Ascending aorta (tissue), 2 donors: Measurements from ENCODE around the gene BICRA. TPM values are rescaled to one million over a fixed set of nuclear protein-coding genes. Genes with fewer than 3 reads are reported as not detected.

Experiments
- DNase-seq, 2 donors: peaks; one replicate each; pipeline ENCODE4 v3.0.0-alpha.2; 2019; ENCODE audit warnings: low spot score in 2 of 2
- H3K27ac ChIP-seq, 2 donors: fragments of 200-600 bp; sonication (generic); one replicate each; pipeline ENCODE4 v1.5.1; 2016 to 2017; ENCODE audit warnings: mild to moderate bottlenecking in 1 of 2
- H3K27me3 ChIP-seq: fragments of 200-600 bp; sonication (generic); one replicate; pipeline ENCODE4 v1.5.1; 2017
- H3K36me3 ChIP-seq, 2 donors: fragments of 200-600 bp; sonication (generic); one replicate each; pipeline ENCODE4 v1.5.1; 2016
- H3K4me1 ChIP-seq, 2 donors: fragments of 200-600 bp; sonication (generic); one replicate each; pipeline ENCODE4 v1.5.1; 2016 to 2017; ENCODE audit warnings: mild to moderate bottlenecking in 1 of 2
- H3K4me3 ChIP-seq, 2 donors: fragments of 200-600 bp; sonication (generic); one replicate each; pipeline ENCODE4 v1.5.1; 2016 to 2017; ENCODE audit warnings: mild to moderate bottlenecking in 1 of 2
- H3K9me3 ChIP-seq, 2 donors: fragments of 200-600 bp; sonication (generic); one replicate each; pipeline ENCODE4 v1.5.1; 2016
- CTCF ChIP-seq, 3 experiments: fragments of 200-600 bp in 2 of 3; fragments of 450-650 bp in 1 of 3; sonication (generic) in 2 of 3; IDR thresholded peaks; one replicate each; pipeline ENCODE4 v1.5.1; 2016 to 2019; ENCODE audit warnings: antibody characterized with exemption in 3 of 3, mild to moderate bottlenecking in 1 of 3, moderate library complexity in 1 of 3
- intact Hi-C: fragments of 100-400 bp; cut with DNase I; formaldehyde crosslinking; loops from one replicate; pipeline ENCODE4 v1.15.1; 2023
- total RNA-seq: library from RNA; depleted of rRNA; stranded (reverse); fragments of >200 nt; gene quantifications from one replicate; pipeline ENCODE4 v1.1.0, GENCODE V29; 2016

Gene BICRA
- total RNA-seq = 19.7 TPM

- Histone ChIP-seq H3K9me3 (no peaks in the 10 kb centered on the region), H3K36me3 (no peaks in the 10 kb centered on the region), H3K4me1 (peaks cover 10 to 42% of the 10 kb centered on the region in 2 donors), H3K27ac (peak within 1 kb of the TSS; percentile 94 to 97), H3K4me3 (peak within 1 kb of the TSS; percentile 84 to 97), H3K27me3 (no peaks in the 10 kb centered on the region)
- TF ChIP-seq CTCF (IDR thresholded peaks at IDR 0.05) = no peak
- peak; percentile 33 to 92 for DNase-seq
- intact Hi-C loops = loop anchor here (1.0 to 10.0 kb wide), 6 partner anchors 9 to 334 kb away; partner anchors contain the start of genes INAFM1 and NAPA
Observed at GRCh38 chr19:47608969-47609905, at the start of gene BICRA. Gene BICRA (plus strand): TSS chr19:47609134. CDS start chr19:47673575, 64,441 bp downstream.

- no peaks in the 10 kb centered on the region for H3K36me3 ChIP-seq
- no peaks in the 10 kb centered on the region for H3K27me3 ChIP-seq
- H3K9me3 ChIP-seq = no peaks in the 10 kb centered on the region
- intact Hi-C loops = no loop called here
- DNase-seq = no peak
- no peak overlapping the region for H3K4me3 ChIP-seq
- H3K4me1 ChIP-seq = no peaks in the 10 kb centered on the region
- H3K27ac ChIP-seq = no peak overlapping the region
- TF ChIP-seq CTCF (IDR thresholded peaks at IDR 0.05) = no peak
Observed at GRCh38 chr19:47560999-47561398, 47.9 kb upstream of the BICRA start.

GRCh38 chr19:47561440-47562057, 47.4 kb upstream of the BICRA start:
- intact Hi-C loops = no loop called here
- no peaks in the 10 kb centered on the region for H3K4me1 ChIP-seq
- DNase-seq = no peak
- no peaks in the 10 kb centered on the region for H3K36me3 ChIP-seq
- H3K9me3 ChIP-seq = no peaks in the 10 kb centered on the region
- H3K27me3 ChIP-seq = no peaks in the 10 kb centered on the region
- TF ChIP-seq CTCF (IDR thresholded peaks at IDR 0.05) = no peak
- no peak overlapping the region for H3K27ac ChIP-seq
- no peak overlapping the region for H3K4me3 ChIP-seq

- DNase-seq = no peak
- H3K4me1 ChIP-seq = no peaks in the 10 kb centered on the region
- H3K27me3 ChIP-seq = no peaks in the 10 kb centered on the region
- no peak overlapping the region for H3K27ac ChIP-seq
- no peak for TF ChIP-seq CTCF (IDR thresholded peaks at IDR 0.05)
- intact Hi-C loops = no loop called here
- no peaks in the 10 kb centered on the region for H3K9me3 ChIP-seq
- no peaks in the 10 kb centered on the region for H3K36me3 ChIP-seq
- H3K4me3 ChIP-seq = no peak overlapping the region
Observed at GRCh38 chr19:47564081-47564480, 44.9 kb upstream of the BICRA start.

GRCh38 chr19:47569331-47569730, 39.6 kb upstream of the BICRA start:
- Histone ChIP-seq H3K36me3 (no peaks in the 10 kb centered on the region), H3K9me3 (no peaks in the 10 kb centered on the region), H3K4me3 (no peak overlapping the region), H3K27ac (no peak overlapping the region), H3K4me1 (peaks cover 0 to 4% of the 10 kb centered on the region in 2 donors), H3K27me3 (no peaks in the 10 kb centered on the region)
- intact Hi-C loops = no loop called here
- no peak for DNase-seq
- TF ChIP-seq CTCF (IDR thresholded peaks at IDR 0.05) = no peak
